GM10847 (cell line): ENCODE measurements around the gene OR8D2.

Experiments used
- POLR2A ChIP-seq: IDR thresholded peaks from 2 replicates; pipeline ENCODE4 v1.6.1; 2011; ENCODE audit not compliant: insufficient read length; ENCODE audit errors: extremely low read depth

OR8D2 gene, protein sequence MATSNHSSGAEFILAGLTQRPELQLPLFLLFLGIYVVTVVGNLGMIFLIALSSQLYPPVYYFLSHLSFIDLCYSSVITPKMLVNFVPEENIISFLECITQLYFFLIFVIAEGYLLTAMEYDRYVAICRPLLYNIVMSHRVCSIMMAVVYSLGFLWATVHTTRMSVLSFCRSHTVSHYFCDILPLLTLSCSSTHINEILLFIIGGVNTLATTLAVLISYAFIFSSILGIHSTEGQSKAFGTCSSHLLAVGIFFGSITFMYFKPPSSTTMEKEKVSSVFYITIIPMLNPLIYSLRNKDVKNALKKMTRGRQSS

DNA sequence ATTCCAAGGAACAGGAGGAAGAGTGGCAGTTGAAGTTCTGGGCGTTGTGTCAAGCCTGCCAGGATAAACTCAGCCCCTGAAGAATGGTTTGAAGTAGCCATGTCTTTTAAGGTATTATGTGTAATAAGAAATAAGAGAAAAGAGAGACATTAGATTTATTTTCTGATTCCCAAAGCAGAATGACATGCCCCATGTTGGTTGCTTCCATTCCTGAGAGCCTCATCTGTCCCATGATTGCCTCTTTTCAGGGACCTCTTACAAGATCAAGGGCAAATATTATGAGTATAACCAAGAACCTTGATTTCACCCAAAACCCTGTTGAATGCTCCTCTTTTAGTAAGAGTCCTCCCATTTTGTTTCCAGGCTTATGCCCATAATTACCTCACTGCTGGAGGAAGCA lies at the start of gene OR8D2:
Gene OR8D2, minus strand, starts transcription at position 101 of the 400 bp plus-strand sequence. Its CDS starts 0 bp downstream, at position 101.
- TF ChIP-seq POLR2A = no peak

- TF ChIP-seq POLR2A = no peak
Measured at GRCh38 chr11:124359566-124359965, 39.6 kb upstream of the OR8D2 start.

DNA sequence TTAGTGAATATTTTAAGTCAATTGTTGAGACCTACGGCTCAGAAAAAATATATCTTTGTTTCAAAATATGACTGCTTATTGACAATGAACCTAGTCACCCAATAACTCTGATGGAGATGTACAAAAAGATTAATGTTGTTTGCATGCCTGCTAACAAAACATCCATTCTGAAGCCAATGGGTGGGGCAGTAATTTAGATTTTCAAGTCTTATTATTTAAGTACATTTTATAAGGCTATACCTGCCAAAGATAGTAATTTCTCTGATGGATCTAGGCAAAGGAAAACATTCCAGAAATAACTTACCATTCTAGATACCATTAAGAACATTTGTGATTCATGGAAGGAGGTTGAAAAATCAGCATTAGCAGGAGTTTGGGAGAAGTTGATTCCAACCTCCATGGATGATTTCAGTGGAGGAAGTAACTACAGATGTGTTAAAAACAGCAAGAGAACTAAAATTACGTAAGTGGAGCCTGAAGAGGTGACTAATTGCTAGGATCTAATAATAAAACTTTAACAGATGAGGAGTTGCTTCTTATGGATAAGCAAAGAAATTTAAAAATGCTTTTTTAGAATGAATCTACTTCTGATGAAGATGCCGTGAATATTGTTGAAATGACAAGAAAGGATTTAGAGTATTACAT lies 26.4 kb upstream of the OR8D2 start:
- no peak for TF ChIP-seq POLR2A

DNA sequence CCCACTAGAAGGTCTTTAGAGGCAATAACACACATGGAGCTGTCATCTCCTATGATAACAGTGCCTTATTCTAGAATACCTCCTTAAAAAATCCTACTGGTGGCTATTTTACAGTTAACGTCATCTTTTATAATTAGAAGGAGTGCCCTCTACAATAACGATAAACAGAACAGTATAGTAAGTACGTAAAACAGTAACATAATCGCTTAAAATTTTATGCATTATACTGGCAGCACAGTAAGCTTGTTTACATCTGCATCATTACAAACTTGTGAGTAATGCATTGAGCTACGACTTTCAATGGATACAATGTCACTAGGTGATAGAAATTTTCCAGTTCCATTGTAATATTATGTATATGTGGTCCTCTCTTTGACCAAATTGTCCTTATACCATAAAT lies 24.3 kb upstream of the OR8D2 start:
- TF ChIP-seq POLR2A = no peak

DNA sequence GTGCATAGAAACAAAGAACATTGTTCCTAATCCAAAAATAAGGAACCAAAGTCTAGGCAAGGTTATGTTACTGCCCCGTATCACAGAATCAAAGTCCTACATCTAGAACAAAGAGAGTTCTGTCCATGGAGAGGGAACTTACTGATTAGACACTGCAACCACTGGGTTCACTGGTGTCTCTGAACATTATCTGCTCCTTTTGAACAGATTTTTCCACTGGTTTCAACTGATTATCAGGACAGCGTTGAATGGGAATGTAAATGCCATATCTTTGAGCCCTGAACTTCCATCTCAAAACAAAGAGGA lies 20.1 kb upstream of the OR8D2 start:
- TF ChIP-seq POLR2A = no peak

DNA sequence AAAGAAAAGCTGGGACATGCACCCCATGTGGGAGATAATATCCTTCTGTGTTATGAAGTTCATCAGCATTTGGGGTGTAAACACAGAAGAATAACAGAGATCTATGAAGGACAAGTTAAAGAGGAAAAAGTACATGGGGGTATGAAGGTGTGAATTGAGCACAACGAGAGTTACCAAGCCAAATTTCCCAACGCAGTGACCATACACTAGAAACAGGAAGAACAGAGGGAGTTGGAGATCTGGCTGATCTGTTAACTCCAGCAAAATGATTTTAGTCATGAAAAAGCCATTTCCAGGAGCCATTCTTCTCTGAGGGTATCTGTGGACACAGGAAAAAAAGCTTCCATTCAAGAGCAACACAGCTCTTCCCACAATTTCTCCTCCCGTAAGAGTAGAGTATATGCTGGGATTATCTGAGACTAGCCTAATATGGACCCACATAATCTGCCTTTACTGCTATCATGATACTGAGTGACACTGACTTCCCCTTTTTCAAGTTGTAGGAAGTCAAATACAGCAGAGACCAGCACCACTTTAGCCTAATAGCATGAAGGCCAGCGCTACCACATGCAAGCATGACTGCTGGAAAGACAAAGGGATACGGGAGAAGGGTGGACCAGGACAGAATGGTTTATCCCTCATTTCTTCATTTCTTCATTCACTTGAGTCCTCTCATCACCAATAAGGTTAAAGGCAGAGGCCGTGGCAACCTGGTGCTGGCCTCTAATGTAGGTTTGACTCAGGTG lies 19.6 kb upstream of the OR8D2 start:
- TF ChIP-seq POLR2A = no peak

DNA sequence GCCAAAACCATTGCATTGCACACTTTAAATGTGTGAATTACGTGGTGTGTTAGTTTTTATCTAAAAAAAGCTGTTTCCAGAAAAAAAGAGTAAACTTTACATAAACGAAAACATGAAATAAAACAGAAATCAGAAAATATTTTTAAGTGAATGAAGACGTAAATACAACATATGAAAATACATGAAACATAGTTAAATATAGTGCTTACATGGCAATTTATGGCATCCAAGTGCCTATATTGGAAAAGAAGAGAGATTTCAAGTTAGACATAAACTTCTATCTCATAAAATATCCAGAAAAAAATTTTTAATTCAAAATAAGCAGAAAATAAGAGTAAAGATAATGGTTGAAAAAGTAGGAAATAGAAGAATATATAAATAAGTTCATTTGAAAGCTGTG lies 11.9 kb upstream of the OR8D2 start:
- no peak for TF ChIP-seq POLR2A

DNA sequence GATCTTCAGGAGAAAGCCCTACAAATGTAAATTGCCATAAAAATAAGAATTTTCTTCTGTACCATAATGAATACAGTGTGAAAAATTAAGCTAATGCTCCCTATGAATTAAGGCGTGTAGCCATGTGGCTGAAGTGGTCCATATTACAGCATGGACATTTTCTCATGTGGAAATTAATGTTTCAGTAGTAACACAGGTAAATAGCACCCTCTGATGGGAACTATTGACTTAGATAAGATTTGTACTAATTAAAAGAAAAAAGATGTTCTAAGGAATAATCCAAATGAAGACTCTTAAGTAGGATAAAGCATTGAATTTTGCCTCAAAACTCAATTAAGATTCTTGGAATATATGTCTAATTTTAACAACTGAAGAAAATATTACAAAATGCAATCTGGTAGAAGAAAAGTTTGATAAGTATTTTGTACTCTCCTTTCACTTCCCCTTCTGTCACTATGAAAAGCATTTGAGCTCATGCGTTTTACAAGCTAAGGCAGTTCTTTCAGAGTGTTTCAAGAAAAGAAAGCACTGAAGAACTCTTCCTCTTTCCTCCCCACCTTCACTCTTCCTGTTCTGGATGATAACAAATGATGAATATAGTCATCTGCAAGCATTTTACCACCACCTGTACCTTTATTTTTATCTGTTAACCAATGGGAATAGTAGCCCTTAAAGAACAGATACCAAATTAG lies 9.9 kb upstream of the OR8D2 start:
- no peak for TF ChIP-seq POLR2A

DNA sequence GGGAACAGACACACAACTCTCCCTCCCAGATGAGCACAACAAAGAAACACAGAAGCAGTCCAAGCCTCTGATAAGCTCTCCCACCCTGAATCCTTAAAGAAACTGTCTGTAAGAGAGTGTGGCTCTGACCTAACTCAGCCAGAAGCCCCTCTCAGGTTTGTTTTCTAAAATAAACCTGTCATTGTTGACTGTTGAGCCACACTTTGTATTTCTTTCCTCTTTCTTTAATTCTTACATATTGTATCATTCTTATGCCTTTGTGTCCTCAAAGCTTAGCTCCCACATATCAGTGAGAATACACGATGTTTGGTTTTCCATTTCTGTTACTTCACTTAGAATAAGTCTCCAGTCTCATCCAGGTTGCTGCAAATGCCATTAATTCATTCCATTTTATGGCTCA lies 7.8 kb upstream of the OR8D2 start:
- no peak for TF ChIP-seq POLR2A

GRCh38 chr11:124322356-124322755 lies 2.4 kb upstream of the OR8D2 start:
- no peak for TF ChIP-seq POLR2A

- no peak for TF ChIP-seq POLR2A
Measured at GRCh38 chr11:124315052-124315451, 4.9 kb downstream of the OR8D2 start.

- no peak for TF ChIP-seq POLR2A
Measured at GRCh38 chr11:124313849-124314248, 6.1 kb downstream of the OR8D2 start, which contains the start of gene OR8D1. Gene OR8D1 (minus strand): TSS chr11:124313949. CDS start chr11:124310766, 3,183 bp downstream.

GRCh38 chr11:124313131-124313530 lies 6.9 kb downstream of the OR8D2 start:
- TF ChIP-seq POLR2A = no peak

DNA sequence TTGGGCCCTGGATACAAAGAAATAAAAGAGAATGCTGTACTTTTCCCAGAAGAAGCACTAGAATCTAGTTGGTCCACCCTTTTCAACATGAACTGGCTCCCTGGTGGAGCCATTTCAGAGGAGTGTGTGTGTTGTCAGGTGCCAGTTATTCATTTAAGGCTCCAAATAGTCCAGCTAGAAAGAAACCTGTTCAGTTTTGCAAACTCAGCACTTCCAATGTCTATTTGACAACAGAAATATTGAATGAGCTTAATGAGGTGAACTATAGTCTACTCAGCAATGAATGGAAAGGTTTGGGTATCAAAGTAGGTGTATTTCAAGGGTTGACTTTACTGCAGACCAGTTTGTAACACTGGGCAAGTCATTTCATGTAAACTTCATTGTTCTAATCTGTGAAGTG lies 8.3 kb downstream of the OR8D2 start:
- TF ChIP-seq POLR2A = no peak

DNA sequence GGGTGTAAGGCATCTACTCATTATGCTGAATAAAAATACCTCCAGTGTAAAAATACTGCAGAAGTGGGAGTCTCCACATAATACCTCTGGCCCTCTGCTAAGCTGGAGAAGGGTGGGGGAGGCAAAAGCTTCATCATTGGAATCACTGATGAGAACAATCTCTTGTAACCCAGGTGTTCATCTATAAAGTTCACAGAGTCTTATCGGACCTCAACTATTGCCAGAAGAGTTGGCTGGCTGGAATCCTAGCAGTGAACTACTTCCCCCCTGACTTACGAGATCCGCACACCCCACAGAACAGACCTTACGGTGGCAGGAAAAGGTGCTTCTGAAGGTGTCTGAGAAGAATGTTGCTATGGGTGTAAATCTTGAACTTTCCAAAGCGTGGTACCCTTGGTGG lies 8.7 kb downstream of the OR8D2 start:
- TF ChIP-seq POLR2A = no peak

DNA sequence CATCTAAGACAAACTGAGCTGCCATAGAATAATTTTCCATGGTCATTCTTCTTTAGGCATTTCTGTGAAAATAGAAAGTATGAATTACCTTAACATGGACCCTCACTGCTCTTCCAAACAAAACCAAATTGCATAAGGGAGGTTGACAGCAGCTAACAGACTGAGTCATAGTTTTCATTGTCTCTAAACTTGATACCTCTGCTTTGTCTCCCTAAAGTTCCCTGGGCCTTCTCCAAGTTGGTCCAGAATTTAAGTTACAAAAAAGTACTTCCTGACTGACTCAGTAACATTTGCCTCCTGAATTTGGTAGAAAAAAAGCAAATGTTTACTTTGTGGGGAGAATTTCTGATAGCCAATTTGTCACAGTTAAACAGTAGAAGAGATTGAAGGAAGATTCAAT lies 9.3 kb downstream of the OR8D2 start:
- TF ChIP-seq POLR2A = no peak
